Bronchial epithelial cell (primary cell): ENCODE measurements around the gene VWC2. TPM values are rescaled to one million over a fixed set of nuclear protein-coding genes. Genes with fewer than 3 reads are reported as not detected.

Source experiments
- DNase-seq: peaks from one replicate; pipeline ENCODE4 v3.0.0-alpha.2; 2010; ENCODE audit warnings: low read depth
- FAIRE-seq: peaks from 2 replicates; lab custom pipeline; 2011; peaks lifted over from hg19 to GRCh38; lab: Jason Lieb, UNC
- H3K27me3 ChIP-seq: 2 replicates; pipeline ENCODE4 v1.5.1; 2011; ENCODE audit warnings: low read length; ENCODE audit not compliant: control insufficient read depth, insufficient read depth
- H3K36me3 ChIP-seq: 2 replicates; pipeline ENCODE4 v1.5.1; 2011; ENCODE audit warnings: low read length; ENCODE audit not compliant: control insufficient read depth, insufficient read depth
- H3K4me3 ChIP-seq: 2 replicates; pipeline ENCODE4 v1.5.1; 2011; ENCODE audit warnings: mild to moderate bottlenecking, low read depth, low read length, control low read depth
- CTCF ChIP-seq: IDR thresholded peaks from 2 replicates; pipeline ENCODE4 v1.5.1; 2011; ENCODE audit warnings: mild to moderate bottlenecking, moderate library complexity, low read length, control low read depth, inconsistent platforms; ENCODE audit not compliant: insufficient read depth, severe bottlenecking
- total RNA-seq: library from RNA; depleted of rRNA; stranded (reverse); fragments of >200 nt; gene quantifications from 2 replicates; pipeline ENCODE4 v1.2.1, GENCODE V29; 2014

Gene VWC2
- total RNA-seq, result not detected in 2 replicates

- Histone ChIP-seq H3K27me3 (peaks cover 22% of the 10 kb centered on the region), H3K36me3 (no peaks in the 10 kb centered on the region), H3K4me3 (no peak within 1 kb of the TSS)
- FAIRE-seq (no peak), DNase-seq (no peak)
- TF ChIP-seq CTCF, result no peak
These were observed at the start of gene VWC2 for GRCh38 chr7:49773218-49773935. Gene VWC2 (plus strand): TSS chr7:49773638. CDS start chr7:49775436, 1,798 bp downstream.

- no peak for FAIRE-seq
These were observed 49.4 kb upstream of the VWC2 start for GRCh38 chr7:49724071-49724470.

GRCh38 chr7:49731836-49732235, 41.6 kb upstream of the VWC2 start:
- H3K4me3 ChIP-seq, result no peak overlapping the region
- DNase-seq, result no peak
- H3K27me3 ChIP-seq, result no peaks in the 10 kb centered on the region
- FAIRE-seq, result no peak
- H3K36me3 ChIP-seq, result no peaks in the 10 kb centered on the region
- no peak for TF ChIP-seq CTCF

More at GRCh38 chr7:49724071-49724470, 49.4 kb upstream of the VWC2 start:
- H3K4me3 ChIP-seq, result no peak overlapping the region
- DNase-seq, result no peak
- H3K27me3 ChIP-seq, result no peaks in the 10 kb centered on the region
- no peaks in the 10 kb centered on the region for H3K36me3 ChIP-seq
- TF ChIP-seq CTCF, result no peak

GRCh38 chr7:49762666-49763065, 10.8 kb upstream of the VWC2 start:
- Histone ChIP-seq H3K4me3 (no peak overlapping the region), H3K27me3 (no peaks in the 10 kb centered on the region), H3K36me3 (no peaks in the 10 kb centered on the region)
- FAIRE-seq (no peak), DNase-seq (no peak)
- TF ChIP-seq CTCF, result no peak

- FAIRE-seq (no peak), DNase-seq (no peak)
- H3K4me3 ChIP-seq, result no peak overlapping the region
- no peaks in the 10 kb centered on the region for H3K27me3 ChIP-seq
- no peak for TF ChIP-seq CTCF
- H3K36me3 ChIP-seq, result no peaks in the 10 kb centered on the region
These were observed 9.6 kb upstream of the VWC2 start for GRCh38 chr7:49763791-49764190.

GRCh38 chr7:49766966-49767365, 6.5 kb upstream of the VWC2 start:
- FAIRE-seq (no peak), DNase-seq (no peak)
- no peaks in the 10 kb centered on the region for H3K27me3 ChIP-seq
- H3K4me3 ChIP-seq, result no peak overlapping the region
- TF ChIP-seq CTCF, result no peak
- H3K36me3 ChIP-seq, result no peaks in the 10 kb centered on the region
